ENCODE data around the gene ADNP2.
A peak's percentile ranks its signal among the peaks of the same experiment; 100 is the strongest.

ADNP2 gene

GRCh38 chr18:80108739-80109675 lies at the start of gene ADNP2:
TSS of gene ADNP2 (plus strand) at chr18:80109262. CDS start at chr18:80117543, 8,281 bp downstream.
- DNase-seq (ENCODE audit: low spot score), result peak; percentile 90

- no peak for DNase-seq (ENCODE audit: low spot score)
Observed at GRCh38 chr18:80059945-80060344, 49.1 kb upstream of the ADNP2 start.

GRCh38 chr18:80065705-80066104 lies 43.4 kb upstream of the ADNP2 start:
- no peak for DNase-seq (ENCODE audit: low spot score)

- DNase-seq (ENCODE audit: low spot score), result no peak
Observed at GRCh38 chr18:80067321-80067720, 41.7 kb upstream of the ADNP2 start.

- no peak for DNase-seq (ENCODE audit: low spot score)
Observed at GRCh38 chr18:80067897-80068296, 41.2 kb upstream of the ADNP2 start.

GRCh38 chr18:80068571-80069272 lies 40.3 kb upstream of the ADNP2 start:
- DNase-seq (ENCODE audit: low spot score), result peak; percentile 27

GRCh38 chr18:80070825-80071224 lies 38.2 kb upstream of the ADNP2 start:
- no peak for DNase-seq (ENCODE audit: low spot score)

GRCh38 chr18:80074183-80074582 lies 34.9 kb upstream of the ADNP2 start:
- DNase-seq (ENCODE audit: low spot score), result no peak

- no peak for DNase-seq (ENCODE audit: low spot score)
Observed at GRCh38 chr18:80074697-80075096, 34.4 kb upstream of the ADNP2 start.

- DNase-seq (ENCODE audit: low spot score), result no peak
Observed at GRCh38 chr18:80075940-80076339, 33.1 kb upstream of the ADNP2 start.

- no peak for DNase-seq (ENCODE audit: low spot score)
Observed at GRCh38 chr18:80076379-80076778, 32.7 kb upstream of the ADNP2 start.

- DNase-seq (ENCODE audit: low spot score), result no peak
Observed at GRCh38 chr18:80077873-80078272, 31.2 kb upstream of the ADNP2 start.

GRCh38 chr18:80086281-80086680 lies 22.8 kb upstream of the ADNP2 start:
- DNase-seq (ENCODE audit: low spot score), result no peak

GRCh38 chr18:80088036-80088435 lies 21.0 kb upstream of the ADNP2 start:
- no peak for DNase-seq (ENCODE audit: low spot score)

GRCh38 chr18:80088823-80089222 lies 20.2 kb upstream of the ADNP2 start:
- no peak for DNase-seq (ENCODE audit: low spot score)

GRCh38 chr18:80095414-80095813 lies 13.6 kb upstream of the ADNP2 start:
- no peak for DNase-seq (ENCODE audit: low spot score)

GRCh38 chr18:80096032-80096565 lies 13.0 kb upstream of the ADNP2 start:
- no peak for DNase-seq (ENCODE audit: low spot score)

- no peak for DNase-seq (ENCODE audit: low spot score)
Observed at GRCh38 chr18:80097201-80097600, 11.9 kb upstream of the ADNP2 start.

GRCh38 chr18:80103231-80103630 lies 5.8 kb upstream of the ADNP2 start:
- DNase-seq (ENCODE audit: low spot score), result no peak

- DNase-seq (ENCODE audit: low spot score), result no peak
Observed at GRCh38 chr18:80104364-80104779, 4.7 kb upstream of the ADNP2 start.

- no peak for DNase-seq (ENCODE audit: low spot score)
Observed at GRCh38 chr18:80105369-80106167, 3.5 kb upstream of the ADNP2 start.

GRCh38 chr18:80106482-80107051 lies 2.5 kb upstream of the ADNP2 start:
- no peak for DNase-seq (ENCODE audit: low spot score)
